Measurements from ENCODE around the gene STAG1. TPM values are rescaled to one million over a fixed set of nuclear protein-coding genes. Genes with fewer than 3 reads are reported as not detected.

The STAG1 gene
- total and polyA plus RNA-seq, 2 of the 13 experiments (the other 11 are each of a cell fraction or from before 2014, with no cell fraction given): 6.2 to 25.9 TPM

DNA sequence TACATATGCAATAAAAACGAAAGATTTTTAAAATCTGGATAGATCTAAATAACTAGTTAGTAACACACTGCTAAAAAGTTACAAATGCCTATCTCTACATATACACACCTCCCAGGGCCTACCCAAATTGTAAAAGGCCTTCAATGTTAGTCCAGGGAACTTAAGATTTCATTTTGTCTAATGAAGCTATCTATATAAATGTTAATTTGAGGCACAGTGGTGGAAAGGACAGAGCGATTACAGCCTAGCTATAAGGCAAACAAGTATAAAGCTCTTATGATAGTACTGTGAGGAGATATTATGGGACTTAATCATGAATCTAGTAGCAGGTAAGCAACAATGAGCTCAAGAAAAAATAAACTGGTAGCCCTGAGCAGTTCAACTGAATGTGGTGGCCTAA lies 101.7 kb downstream of the STAG1 start:
- BruUV-seq (replicated peaks): no TSS peak
- no peaks in the 10 kb centered on the region for H3K27me3 ChIP-seq (ENCODE audit: control insufficient read depth in 1 of 2, insufficient read depth in 2 of 2, low read length in 2 of 2)

DNA sequence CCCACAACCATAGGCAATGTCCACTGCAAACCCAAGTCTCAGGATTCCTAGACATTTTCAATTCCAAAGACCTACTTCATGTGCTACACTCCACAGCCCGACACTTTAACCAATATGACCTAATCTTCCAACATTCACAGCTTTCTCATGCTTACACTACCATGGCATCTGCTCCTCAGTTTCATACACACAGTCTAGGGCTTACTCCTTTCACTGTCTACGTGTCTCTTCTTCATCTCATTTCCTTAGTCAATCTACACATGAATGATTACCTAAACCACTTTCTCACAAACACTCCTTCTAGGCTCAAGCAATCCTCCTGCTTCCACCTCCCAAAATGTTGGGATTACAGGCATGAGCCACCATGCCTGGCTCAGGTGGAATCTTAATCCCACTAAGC lies 106.3 kb downstream of the STAG1 start:
- H3K27me3 ChIP-seq (ENCODE audit: control insufficient read depth in 1 of 2, insufficient read depth in 2 of 2, low read length in 2 of 2): no peaks in the 10 kb centered on the region
- in situ Hi-C loops (cut with HindIII; ENCODE audit: extremely low pct_ligation_motif_present, low pct_unique_long_range_greater_than_20kb): no loop called here
- ChIA-PET POLR2A (no interaction called here), CTCF (ENCODE audit: low intra/inter-chr PET ratio, low total read pairs) (no interaction called here)
- ATAC-seq (no peak), FAIRE-seq (no peak), DNase-seq (ENCODE audit: low spot score) (no peak)
- no peaks in the 10 kb centered on the region for H3K4me1 ChIP-seq (ENCODE audit: insufficient read depth, low read length)
- intact Hi-C loops (cut with micrococcal nuclease; ENCODE audit: unreplicated experiment): no loop called here
- no peak overlapping the region for H3K27ac ChIP-seq (ENCODE audit: extremely low read length, insufficient read depth, low read length)
- H3K9me3 ChIP-seq (ENCODE audit: low read length): no peaks in the 10 kb centered on the region
- WGBS (ENCODE audit: low lambda C conversion rate): 100% methylated on average over 2 of the region's 2 CpGs
- no peak overlapping the region for H3K4me3 ChIP-seq (replicated peaks in 1 of 3; ENCODE audit: insufficient read depth in 1 of 3, low read depth in 2 of 3, low read length in 3 of 3)
- H3K79me2 ChIP-seq (ENCODE audit: insufficient read depth, low read length): peaks cover 45% of the 10 kb centered on the region
- H4K20me1 ChIP-seq (ENCODE audit: insufficient read depth, low read length): no peaks in the 10 kb centered on the region
- H3K9ac ChIP-seq (ENCODE audit: insufficient read depth, low read depth, low read length): no peak overlapping the region
- BruUV-seq (replicated peaks): no TSS peak
- no peak for TF ChIP-seq ARNTL (CRISPR knock-in tag; IDR thresholded peaks at IDR 0.05)
- no peak for TF ChIP-seq ZNF343 (CRISPR knock-in tag; IDR thresholded peaks at IDR 0.05)
- TF ChIP-seq TBX3 (IDR thresholded peaks at IDR 0.05; ENCODE audit: borderline replicate concordance): no peak
- TF ChIP-seq, protein P1, sequence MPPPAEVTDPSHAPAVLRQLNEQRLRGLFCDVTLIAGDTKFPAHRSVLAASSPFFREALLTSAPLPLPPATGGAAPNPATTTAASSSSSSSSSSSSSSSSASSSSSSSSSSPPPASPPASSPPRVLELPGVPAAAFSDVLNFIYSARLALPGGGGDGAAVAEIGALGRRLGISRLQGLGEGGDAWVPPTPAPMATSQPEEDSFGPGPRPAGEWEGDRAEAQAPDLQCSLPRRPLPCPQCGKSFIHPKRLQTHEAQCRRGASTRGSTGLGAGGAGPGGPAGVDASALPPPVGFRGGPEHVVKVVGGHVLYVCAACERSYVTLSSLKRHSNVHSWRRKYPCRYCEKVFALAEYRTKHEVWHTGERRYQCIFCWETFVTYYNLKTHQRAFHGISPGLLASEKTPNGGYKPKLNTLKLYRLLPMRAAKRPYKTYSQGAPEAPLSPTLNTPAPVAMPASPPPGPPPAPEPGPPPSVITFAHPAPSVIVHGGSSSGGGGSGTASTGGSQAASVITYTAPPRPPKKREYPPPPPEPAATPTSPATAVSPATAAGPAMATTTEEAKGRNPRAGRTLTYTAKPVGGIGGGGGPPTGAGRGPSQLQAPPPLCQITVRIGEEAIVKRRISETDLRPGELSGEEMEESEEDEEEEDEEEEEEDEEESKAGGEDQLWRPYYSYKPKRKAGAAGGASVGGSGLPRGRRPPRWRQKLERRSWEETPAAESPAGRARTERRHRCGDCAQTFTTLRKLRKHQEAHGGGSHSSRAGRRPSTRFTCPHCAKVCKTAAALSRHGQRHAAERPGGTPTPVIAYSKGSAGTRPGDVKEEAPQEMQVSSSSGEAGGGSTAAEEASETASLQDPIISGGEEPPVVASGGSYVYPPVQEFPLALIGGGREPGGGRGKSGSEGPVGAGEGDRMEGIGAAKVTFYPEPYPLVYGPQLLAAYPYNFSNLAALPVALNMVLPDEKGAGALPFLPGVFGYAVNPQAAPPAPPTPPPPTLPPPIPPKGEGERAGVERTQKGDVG (CRISPR knock-in tag; IDR thresholded peaks at IDR 0.05; ENCODE audit: borderline replicate concordance): no peak
- no peak for TF ChIP-seq NKX3-1 (CRISPR knock-in tag; IDR thresholded peaks at IDR 0.05)
- TF ChIP-seq MBD4 (IDR thresholded peaks at IDR 0.05; ENCODE audit: borderline replicate concordance, low read length): no peak
- H3K4me2 ChIP-seq (ENCODE audit: low read depth, low read length): no peak overlapping the region
- H2AFZ ChIP-seq (ENCODE audit: low read length): no peak overlapping the region
- no peaks in the 10 kb centered on the region for H3K36me3 ChIP-seq (replicated peaks in 1 of 2; ENCODE audit: control insufficient read depth in 1 of 2, insufficient read depth in 2 of 2, low read length in 2 of 2)

More for the DNA sequence above, 101.7 kb downstream of the STAG1 start:
- Histone ChIP-seq H3K4me2 (ENCODE audit: low read depth, low read length) (no peak overlapping the region), H3K79me2 (ENCODE audit: insufficient read depth, low read length) (peaks cover 58% of the 10 kb centered on the region), H3K9ac (ENCODE audit: insufficient read depth, low read depth, low read length) (no peak overlapping the region), H3K4me1 (ENCODE audit: insufficient read depth, low read length) (no peaks in the 10 kb centered on the region; the same call in 1 of the 2 replicates), H4K20me1 (ENCODE audit: insufficient read depth, low read length) (no peaks in the 10 kb centered on the region), H2AFZ (ENCODE audit: low read length) (no peak overlapping the region), H3K27ac (ENCODE audit: extremely low read length, insufficient read depth, low read length) (no peak overlapping the region), H3K4me3 (replicated peaks in 1 of 3; ENCODE audit: insufficient read depth in 1 of 3, low read depth in 2 of 3, low read length in 3 of 3) (no peak overlapping the region), H3K36me3 (replicated peaks in 1 of 2; ENCODE audit: control insufficient read depth in 1 of 2, insufficient read depth in 2 of 2, low read length in 2 of 2) (no peaks in the 10 kb centered on the region), H3K9me3 (ENCODE audit: low read length) (peaks cover 18% of the 10 kb centered on the region)
- FAIRE-seq (no peak), ATAC-seq (no peak), DNase-seq (ENCODE audit: low spot score) (no peak)
- 96% methylated on average over 2 of the region's 2 CpGs for WGBS (ENCODE audit: low lambda C conversion rate)
- ChIA-PET POLR2A (no interaction called here), CTCF (ENCODE audit: low intra/inter-chr PET ratio, low total read pairs) (no interaction called here)
- TF ChIP-seq GZF1 (CRISPR knock-in tag; IDR thresholded peaks at IDR 0.05): no peak
- TF ChIP-seq ZBTB38 (CRISPR knock-in tag; IDR thresholded peaks at IDR 0.05): no peak
- no peak for TF ChIP-seq NFYB (CRISPR knock-in tag; IDR thresholded peaks at IDR 0.05)
- no peak for TF ChIP-seq ZNF567 (CRISPR knock-in tag; IDR thresholded peaks at IDR 0.05; ENCODE audit: borderline replicate concordance)
- no peak for TF ChIP-seq RAD51 (IDR thresholded peaks at IDR 0.05; ENCODE audit: borderline replicate concordance)
- TF ChIP-seq KAT8 (CRISPR knock-in tag; IDR thresholded peaks at IDR 0.05): no peak
- no peak for TF ChIP-seq IRF2 (CRISPR knock-in tag; IDR thresholded peaks at IDR 0.05)
- no peak for TF ChIP-seq ETV6 (CRISPR knock-in tag; conservative IDR thresholded peaks at IDR 0.05)
- TF ChIP-seq ZNF136 (CRISPR knock-in tag; IDR thresholded peaks at IDR 0.05; ENCODE audit: low read depth): no peak
- TF ChIP-seq JARID2 (CRISPR knock-in tag; IDR thresholded peaks at IDR 0.05; ENCODE audit: insufficient replicate concordance): no peak
- no peak for TF ChIP-seq CEBPB (IDR thresholded peaks at IDR 0.05; ENCODE audit: borderline replicate concordance, low read depth, low read length)
- TF ChIP-seq ZNF326 (CRISPR knock-in tag; IDR thresholded peaks at IDR 0.05; ENCODE audit: borderline replicate concordance): no peak
- no peak for TF ChIP-seq SRY (CRISPR knock-in tag; IDR thresholded peaks at IDR 0.05)
- no peak for TF ChIP-seq ZSCAN20 (CRISPR knock-in tag; IDR thresholded peaks at IDR 0.05; ENCODE audit: borderline replicate concordance)
- intact Hi-C loops (cut with micrococcal nuclease; ENCODE audit: unreplicated experiment) (no loop called here), in situ Hi-C loops (cut with HindIII; ENCODE audit: extremely low pct_ligation_motif_present, low pct_unique_long_range_greater_than_20kb) (no loop called here)

Measured in HepG2 (cell line).